GM12878 (cell line): Measurements from ENCODE around the gene ZKSCAN5. TPM values are rescaled to one million over a fixed set of nuclear protein-coding genes. Genes with fewer than 3 reads are reported as not detected.

ENCODE experiments used
- ATF2 ChIP-seq: IDR thresholded peaks from 2 replicates; pipeline ENCODE4 v1.6.1; 2012; ENCODE audit warnings: low read length, inconsistent platforms
- BCL3 ChIP-seq: IDR thresholded peaks from 2 replicates; pipeline ENCODE4 v1.6.1; 2011; ENCODE audit warnings: borderline replicate concordance, low read depth, mild to moderate bottlenecking, moderate library complexity, low read length; ENCODE audit not compliant: insufficient read depth, poor library complexity, severe bottlenecking
- BMI1 ChIP-seq: fragments of 450-650 bp; IDR thresholded peaks from 2 replicates; pipeline ENCODE4 v1.6.1; 2016; ENCODE audit warnings: mild to moderate bottlenecking, moderate library complexity, borderline replicate concordance
- CREB1 ChIP-seq: IDR thresholded peaks from 2 replicates; pipeline ENCODE4 v1.6.1; 2012; ENCODE audit warnings: low read depth, mild to moderate bottlenecking, inconsistent platforms
- E2F4 ChIP-seq: IDR thresholded peaks from 2 replicates; pipeline ENCODE4 v1.6.1; 2012; ENCODE audit warnings: low read depth, low read length, improper control_type of control experiment
- ETV6 ChIP-seq, 2 experiments: fragments of 450-650 bp in 1 of 2; IDR thresholded peaks in 1 of 2; conservative IDR thresholded peaks in 1 of 2; 2 replicates each; pipeline ENCODE4 v1.6.1; 2014; ENCODE audit warnings: antibody characterized with exemption in 1 of 2, borderline replicate concordance in 1 of 2, low read depth in 1 of 2, mild to moderate bottlenecking in 1 of 2, moderate library complexity in 1 of 2
- IKZF2 ChIP-seq, 2 experiments: fragments of 450-650 bp; IDR thresholded peaks; 2 replicates each; pipeline ENCODE4 v1.6.1; 2017; ENCODE audit warnings: mild to moderate bottlenecking in 2 of 2, moderate library complexity in 2 of 2
- PAX8 ChIP-seq: fragments of 450-650 bp; IDR thresholded peaks from 2 replicates; pipeline ENCODE4 v1.6.1; 2017; ENCODE audit warnings: mild to moderate bottlenecking, moderate library complexity
- RAD21 ChIP-seq: IDR thresholded peaks from 2 replicates; pipeline ENCODE4 v1.6.1; 2011; ENCODE audit warnings: mild to moderate bottlenecking, low read depth, low read length, moderate library complexity; ENCODE audit not compliant: insufficient read depth
- SKIL ChIP-seq: fragments of 450-650 bp; IDR thresholded peaks from 2 replicates; pipeline ENCODE4 v1.6.1; 2017; ENCODE audit warnings: mild to moderate bottlenecking, low read depth, inconsistent platforms; ENCODE audit not compliant: poor library complexity, severe bottlenecking
- SMAD5 ChIP-seq: IDR thresholded peaks from 2 replicates; pipeline ENCODE4 v1.6.1; 2016; ENCODE audit warnings: antibody characterized with exemption, low read depth
- ZBTB33 ChIP-seq: fragments of 450-650 bp; IDR thresholded peaks from 2 replicates; pipeline ENCODE4 v1.6.1; 2017; ENCODE audit warnings: mild to moderate bottlenecking
- ZNF384 ChIP-seq: IDR thresholded peaks from 2 replicates; pipeline ENCODE4 v1.6.1; 2012; ENCODE audit warnings: low read depth, mild to moderate bottlenecking, low read length, improper control_type of control experiment, borderline replicate concordance
- ZNF622 ChIP-seq: fragments of 450-650 bp; IDR thresholded peaks from 2 replicates; pipeline ENCODE4 v1.6.1; 2017; ENCODE audit warnings: mild to moderate bottlenecking, inconsistent platforms
- ZNF687 ChIP-seq: fragments of 450-650 bp; IDR thresholded peaks from 2 replicates; pipeline ENCODE4 v1.6.1; 2017; ENCODE audit warnings: mild to moderate bottlenecking, moderate library complexity
- polyA plus RNA-seq, 11 experiments: library from polyadenylated mRNA; depleted of rRNA in 4 of 11; unstranded in 6 of 11; stranded (reverse) in 5 of 11; fragments of >200 nt; fragmentation: Nextera tagmentation in 4 of 11; fragmentation: Illumina TruSeq in 1 of 11; extraction: Ambion mirVana in 4 of 11; extraction: Trizol in 1 of 11; gene quantifications; 1 replicate in 1 of 11; 2 replicates in 10 of 11; pipeline versions ENCODE4 v1.2.1 to v1.2.3, GENCODE V29; 2011 to 2016; ENCODE audit warnings: inconsistent platforms in 2 of 11, missing spikeins in 2 of 11, low read depth in 1 of 11
- total RNA-seq, 4 experiments: library from RNA; depleted of rRNA in 3 of 4; stranded (reverse); fragments of >200 nt in 3 of 4; fragmentation: Illumina TruSeq in 1 of 4; extraction: Trizol in 1 of 4; gene quantifications; 2 replicates each; pipeline versions ENCODE4 v1.2.1 to v1.2.3, GENCODE V29; 2013 to 2021

The ZKSCAN5 gene
- total and polyA plus RNA-seq, 10 of the 15 experiments (the other 5 are each of a cell fraction or from before 2014, with no cell fraction given) = 2.5 to 10.1 (median 7.7) TPM

- no peak for TF ChIP-seq E2F4
- no peak for TF ChIP-seq BMI1
- TF ChIP-seq IKZF2 (IDR thresholded peaks at IDR 0.05) = peak in 1 of 2 experiments; percentile 39; a peak in 2 of 4 replicates
- TF ChIP-seq ZNF622 = no peak
- TF ChIP-seq ETV6 (conservative IDR thresholded peaks at IDR 0.05 in 1 of 2, IDR thresholded peaks at IDR 0.05 in 1 of 2; ENCODE audit: borderline replicate concordance in 1 of 2, low read depth in 1 of 2) = peak in 1 of 2 experiments; percentile 69; a peak in 2 of 4 replicates
- TF ChIP-seq CREB1 = peak; percentile 97
- TF ChIP-seq BCL3 = no peak
- no peak for TF ChIP-seq ZBTB33
- no peak for TF ChIP-seq SKIL
- TF ChIP-seq ATF2 = no peak
- TF ChIP-seq ZNF384 = no peak
- no peak for TF ChIP-seq ZNF687
- TF ChIP-seq SMAD5 = peak; percentile 61; the same call in 1 of the 2 replicates
- TF ChIP-seq RAD21 = no peak
- no peak for TF ChIP-seq PAX8
Measured at GRCh38 chr7:99499721-99500636, 4.5 kb upstream of the ZKSCAN5 start, which contains the start of gene ZNF394 (continued).
